Measurements from ENCODE around the gene HLA-DQA2.

Gene HLA-DQA2

DNA sequence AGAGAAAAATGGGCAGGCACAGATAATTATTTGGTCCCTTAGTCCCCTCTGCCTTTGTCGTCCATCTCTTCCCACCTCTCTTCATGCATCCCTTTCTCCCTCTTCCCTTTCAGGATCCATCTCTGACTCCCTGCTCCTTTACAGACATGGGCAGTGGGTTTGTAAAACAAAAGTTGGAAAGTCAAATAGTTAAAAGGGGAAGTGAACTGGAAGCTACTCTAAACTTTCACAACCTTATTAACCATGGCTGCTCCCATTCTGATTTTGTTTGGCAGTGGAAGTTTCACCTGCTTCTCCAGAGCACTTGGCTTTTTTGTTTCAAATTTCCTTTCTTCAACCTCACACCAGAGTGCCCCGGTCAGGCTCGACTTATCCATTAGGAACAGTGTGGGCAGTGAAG lies 1.2 kb downstream of the HLA-DQA2 start (continued):
- TF ChIP-seq, protein P1, sequence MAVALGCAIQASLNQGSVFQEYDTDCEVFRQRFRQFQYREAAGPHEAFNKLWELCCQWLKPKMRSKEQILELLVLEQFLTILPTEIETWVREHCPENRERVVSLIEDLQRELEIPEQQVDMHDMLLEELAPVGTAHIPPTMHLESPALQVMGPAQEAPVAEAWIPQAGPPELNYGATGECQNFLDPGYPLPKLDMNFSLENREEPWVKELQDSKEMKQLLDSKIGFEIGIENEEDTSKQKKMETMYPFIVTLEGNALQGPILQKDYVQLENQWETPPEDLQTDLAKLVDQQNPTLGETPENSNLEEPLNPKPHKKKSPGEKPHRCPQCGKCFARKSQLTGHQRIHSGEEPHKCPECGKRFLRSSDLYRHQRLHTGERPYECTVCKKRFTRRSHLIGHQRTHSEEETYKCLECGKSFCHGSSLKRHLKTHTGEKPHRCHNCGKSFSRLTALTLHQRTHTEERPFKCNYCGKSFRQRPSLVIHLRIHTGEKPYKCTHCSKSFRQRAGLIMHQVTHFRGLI (tag by site-specific recombination; IDR thresholded peaks at IDR 0.05), result no peak
- TF ChIP-seq, protein P2, sequence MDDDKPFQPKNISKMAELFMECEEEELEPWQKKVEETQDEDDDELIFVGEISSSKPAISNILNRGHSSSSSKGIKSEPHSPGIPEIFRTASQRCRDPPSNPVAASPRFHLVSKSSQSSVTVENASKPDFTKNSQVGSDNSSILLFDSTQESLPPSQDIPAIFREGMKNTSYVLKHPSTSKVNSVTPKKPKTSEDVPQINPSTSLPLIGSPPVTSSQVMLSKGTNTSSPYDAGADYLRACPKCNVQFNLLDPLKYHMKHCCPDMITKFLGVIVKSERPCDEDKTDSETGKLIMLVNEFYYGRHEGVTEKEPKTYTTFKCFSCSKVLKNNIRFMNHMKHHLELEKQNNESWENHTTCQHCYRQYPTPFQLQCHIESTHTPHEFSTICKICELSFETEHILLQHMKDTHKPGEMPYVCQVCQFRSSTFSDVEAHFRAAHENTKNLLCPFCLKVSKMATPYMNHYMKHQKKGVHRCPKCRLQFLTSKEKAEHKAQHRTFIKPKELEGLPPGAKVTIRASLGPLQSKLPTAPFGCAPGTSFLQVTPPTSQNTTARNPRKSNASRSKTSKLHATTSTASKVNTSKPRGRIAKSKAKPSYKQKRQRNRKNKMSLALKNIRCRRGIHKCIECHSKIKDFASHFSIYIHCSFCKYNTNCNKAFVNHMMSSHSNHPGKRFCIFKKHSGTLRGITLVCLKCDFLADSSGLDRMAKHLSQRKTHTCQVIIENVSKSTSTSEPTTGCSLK (tag by site-specific recombination; IDR thresholded peaks at IDR 0.05), result no peak
- TF ChIP-seq MZF1 (tag by site-specific recombination; IDR thresholded peaks at IDR 0.05; ENCODE audit: borderline replicate concordance) (no peak), ZNF354C (tag by site-specific recombination; IDR thresholded peaks at IDR 0.05; ENCODE audit: borderline replicate concordance, low read depth) (no peak), ZNF76 (tag by site-specific recombination; IDR thresholded peaks at IDR 0.05; ENCODE audit: borderline replicate concordance, low read depth) (no peak), ZBTB8A (tag by site-specific recombination; IDR thresholded peaks at IDR 0.05) (no peak)
- TF ChIP-seq, protein P3, sequence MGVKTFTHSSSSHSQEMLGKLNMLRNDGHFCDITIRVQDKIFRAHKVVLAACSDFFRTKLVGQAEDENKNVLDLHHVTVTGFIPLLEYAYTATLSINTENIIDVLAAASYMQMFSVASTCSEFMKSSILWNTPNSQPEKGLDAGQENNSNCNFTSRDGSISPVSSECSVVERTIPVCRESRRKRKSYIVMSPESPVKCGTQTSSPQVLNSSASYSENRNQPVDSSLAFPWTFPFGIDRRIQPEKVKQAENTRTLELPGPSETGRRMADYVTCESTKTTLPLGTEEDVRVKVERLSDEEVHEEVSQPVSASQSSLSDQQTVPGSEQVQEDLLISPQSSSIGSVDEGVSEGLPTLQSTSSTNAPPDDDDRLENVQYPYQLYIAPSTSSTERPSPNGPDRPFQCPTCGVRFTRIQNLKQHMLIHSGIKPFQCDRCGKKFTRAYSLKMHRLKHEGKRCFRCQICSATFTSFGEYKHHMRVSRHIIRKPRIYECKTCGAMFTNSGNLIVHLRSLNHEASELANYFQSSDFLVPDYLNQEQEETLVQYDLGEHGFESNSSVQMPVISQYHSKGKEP (tag by site-specific recombination; IDR thresholded peaks at IDR 0.05), result no peak

DNA sequence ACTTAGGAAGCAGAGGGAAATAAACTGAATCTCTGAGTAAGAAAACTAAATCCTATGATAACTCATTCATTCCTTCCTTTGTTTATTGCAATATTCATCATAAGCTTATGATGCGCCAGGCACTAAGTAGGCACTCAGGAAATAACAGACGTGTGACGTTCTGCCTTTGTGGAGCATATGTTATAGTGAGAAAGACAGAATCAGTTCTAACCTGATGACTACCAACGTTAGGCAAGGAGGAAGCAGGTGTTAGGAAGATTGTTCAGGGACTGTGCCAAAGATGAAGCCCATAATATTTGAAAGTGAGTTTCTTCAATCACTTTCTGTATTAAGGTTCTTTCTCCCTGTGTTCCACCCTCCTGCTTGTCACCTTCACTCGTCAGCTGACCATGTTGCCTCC lies 3.6 kb downstream of the HLA-DQA2 start:
- POLR2A ChIA-PET, result no interaction called here
- Histone ChIP-seq H3K4me1 (ENCODE audit: control insufficient read depth, insufficient read depth, low read length) (no peaks in the 10 kb centered on the region), H3K9me3 (ENCODE audit: control insufficient read depth, insufficient read depth, low read depth, low read length) (no peaks in the 10 kb centered on the region), H3K4me3 (ENCODE audit: low read depth, low read length) (no peak overlapping the region), H3K36me3 (ENCODE audit: control insufficient read depth in 2 of 2, insufficient read depth in 1 of 2, low read length in 2 of 2) (no peaks in the 10 kb centered on the region), H3K27ac (ENCODE audit: extremely low read depth, low read depth, low read length) (no peak overlapping the region)
- CTCF ChIA-PET, result interaction anchor here (1.4 kb wide), 1 partner anchor 124 kb away, joined by 5 read pairs; no protein-coding TSS in a partner anchor
- TF ChIP-seq ZNF112 (tag by site-specific recombination; IDR thresholded peaks at IDR 0.05), result no peak
- TF ChIP-seq ZNF311 (tag by site-specific recombination; IDR thresholded peaks at IDR 0.05; ENCODE audit: borderline replicate concordance), result no peak
- no peak for TF ChIP-seq ZNF394 (tag by site-specific recombination; IDR thresholded peaks at IDR 0.05; ENCODE audit: borderline replicate concordance)
- TF ChIP-seq, protein P4, sequence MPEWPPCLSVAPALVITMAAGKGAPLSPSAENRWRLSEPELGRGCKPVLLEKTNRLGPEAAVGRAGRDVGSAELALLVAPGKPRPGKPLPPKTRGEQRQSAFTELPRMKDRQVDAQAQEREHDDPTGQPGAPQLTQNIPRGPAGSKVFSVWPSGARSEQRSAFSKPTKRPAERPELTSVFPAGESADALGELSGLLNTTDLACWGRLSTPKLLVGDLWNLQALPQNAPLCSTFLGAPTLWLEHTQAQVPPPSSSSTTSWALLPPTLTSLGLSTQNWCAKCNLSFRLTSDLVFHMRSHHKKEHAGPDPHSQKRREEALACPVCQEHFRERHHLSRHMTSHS (tag by site-specific recombination; IDR thresholded peaks at IDR 0.05), result no peak
- no peak for TF ChIP-seq ZNF501 (tag by site-specific recombination; IDR thresholded peaks at IDR 0.05)
- no peak for TF ChIP-seq SALL2 (tag by site-specific recombination; IDR thresholded peaks at IDR 0.05; ENCODE audit: borderline replicate concordance)
- no peak for TF ChIP-seq ZFHX2 (tag by site-specific recombination; conservative IDR thresholded peaks at IDR 0.05)
- TF ChIP-seq SP7 (tag by site-specific recombination; IDR thresholded peaks at IDR 0.05), result no peak
- TF ChIP-seq, protein P5, sequence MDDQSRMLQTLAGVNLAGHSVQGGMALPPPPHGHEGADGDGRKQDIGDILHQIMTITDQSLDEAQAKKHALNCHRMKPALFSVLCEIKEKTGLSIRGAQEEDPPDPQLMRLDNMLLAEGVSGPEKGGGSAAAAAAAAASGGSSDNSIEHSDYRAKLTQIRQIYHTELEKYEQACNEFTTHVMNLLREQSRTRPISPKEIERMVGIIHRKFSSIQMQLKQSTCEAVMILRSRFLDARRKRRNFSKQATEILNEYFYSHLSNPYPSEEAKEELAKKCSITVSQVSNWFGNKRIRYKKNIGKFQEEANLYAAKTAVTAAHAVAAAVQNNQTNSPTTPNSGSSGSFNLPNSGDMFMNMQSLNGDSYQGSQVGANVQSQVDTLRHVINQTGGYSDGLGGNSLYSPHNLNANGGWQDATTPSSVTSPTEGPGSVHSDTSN (CRISPR knock-in tag; IDR thresholded peaks at IDR 0.05), result no peak
- TF ChIP-seq ZNF302 (tag by site-specific recombination; IDR thresholded peaks at IDR 0.05; ENCODE audit: low read depth), result no peak
- no peak for TF ChIP-seq ZNF585B (tag by site-specific recombination; IDR thresholded peaks at IDR 0.05)
- TF ChIP-seq, protein P6, sequence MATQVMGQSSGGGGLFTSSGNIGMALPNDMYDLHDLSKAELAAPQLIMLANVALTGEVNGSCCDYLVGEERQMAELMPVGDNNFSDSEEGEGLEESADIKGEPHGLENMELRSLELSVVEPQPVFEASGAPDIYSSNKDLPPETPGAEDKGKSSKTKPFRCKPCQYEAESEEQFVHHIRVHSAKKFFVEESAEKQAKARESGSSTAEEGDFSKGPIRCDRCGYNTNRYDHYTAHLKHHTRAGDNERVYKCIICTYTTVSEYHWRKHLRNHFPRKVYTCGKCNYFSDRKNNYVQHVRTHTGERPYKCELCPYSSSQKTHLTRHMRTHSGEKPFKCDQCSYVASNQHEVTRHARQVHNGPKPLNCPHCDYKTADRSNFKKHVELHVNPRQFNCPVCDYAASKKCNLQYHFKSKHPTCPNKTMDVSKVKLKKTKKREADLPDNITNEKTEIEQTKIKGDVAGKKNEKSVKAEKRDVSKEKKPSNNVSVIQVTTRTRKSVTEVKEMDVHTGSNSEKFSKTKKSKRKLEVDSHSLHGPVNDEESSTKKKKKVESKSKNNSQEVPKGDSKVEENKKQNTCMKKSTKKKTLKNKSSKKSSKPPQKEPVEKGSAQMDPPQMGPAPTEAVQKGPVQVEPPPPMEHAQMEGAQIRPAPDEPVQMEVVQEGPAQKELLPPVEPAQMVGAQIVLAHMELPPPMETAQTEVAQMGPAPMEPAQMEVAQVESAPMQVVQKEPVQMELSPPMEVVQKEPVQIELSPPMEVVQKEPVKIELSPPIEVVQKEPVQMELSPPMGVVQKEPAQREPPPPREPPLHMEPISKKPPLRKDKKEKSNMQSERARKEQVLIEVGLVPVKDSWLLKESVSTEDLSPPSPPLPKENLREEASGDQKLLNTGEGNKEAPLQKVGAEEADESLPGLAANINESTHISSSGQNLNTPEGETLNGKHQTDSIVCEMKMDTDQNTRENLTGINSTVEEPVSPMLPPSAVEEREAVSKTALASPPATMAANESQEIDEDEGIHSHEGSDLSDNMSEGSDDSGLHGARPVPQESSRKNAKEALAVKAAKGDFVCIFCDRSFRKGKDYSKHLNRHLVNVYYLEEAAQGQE (tag by site-specific recombination; IDR thresholded peaks at IDR 0.05), result no peak
- no peak for TF ChIP-seq REPIN1 (tag by site-specific recombination; IDR thresholded peaks at IDR 0.05; ENCODE audit: low read depth)
- no peak for TF ChIP-seq HOXA7 (CRISPR knock-in tag; IDR thresholded peaks at IDR 0.05; ENCODE audit: borderline replicate concordance)
- TF ChIP-seq KLF10 (tag by site-specific recombination; IDR thresholded peaks at IDR 0.05), result no peak
- no peak for TF ChIP-seq ZNF24 (tag by site-specific recombination; IDR thresholded peaks at IDR 0.05)
- TF ChIP-seq ZNF121 (tag by site-specific recombination; IDR thresholded peaks at IDR 0.05), result no peak

All from HEK293 (cell line).